HEK293 (cell line): ENCODE data around the gene PCDHB7.
"Not testable (repeated sequence)": the region's sequence is repeated elsewhere in the genome, so short reads cannot be mapped to it uniquely, and the experiment has no call there.

Experiments used
- CTCF ChIA-PET: fragments of 350-600 bp; formaldehyde crosslinking; extraction: SDS; loops from one replicate; lab custom pipeline; 2021; ENCODE audit warnings: antibody characterized with exemption; lab: Yijun Ruan, JAX
- POLR2A ChIA-PET: fragments of 300-600 bp; formaldehyde crosslinking; extraction: SDS; loops from one replicate; lab custom pipeline; 2020; ENCODE audit warnings: antibody characterized with exemption, inconsistent platforms; lab: Yijun Ruan, JAX
- H3K27ac ChIP-seq: fragments of 200-500 bp; sonication (Bioruptor generic); 2 replicates; pipeline ENCODE4 v1.5.1; 2014; ENCODE audit warnings: low read depth, low read length, control low read depth, inconsistent platforms; ENCODE audit errors: extremely low read depth
- H3K36me3 ChIP-seq, 2 experiments: fragments of 200-500 bp in 1 of 2; sonication (Bioruptor generic) in 1 of 2; 1 replicate in 1 of 2; 2 replicates in 1 of 2; pipeline ENCODE4 v1.5.1; 2014 to 2017; ENCODE audit warnings: inconsistent platforms in 2 of 2, low read length in 2 of 2; ENCODE audit not compliant: control insufficient read depth in 2 of 2, insufficient read depth in 1 of 2
- H3K4me1 ChIP-seq: fragments of 200-500 bp; sonication (Bioruptor generic); 2 replicates; pipeline ENCODE4 v1.5.1; 2014; ENCODE audit warnings: mild to moderate bottlenecking, low read length, inconsistent platforms; ENCODE audit not compliant: control insufficient read depth, insufficient read depth
- H3K4me3 ChIP-seq: 2 replicates; pipeline ENCODE4 v1.5.1; 2011; ENCODE audit warnings: low read depth, mild to moderate bottlenecking, control low read depth, low read length, moderate library complexity
- H3K9me3 ChIP-seq: fragments of 200-500 bp; sonication (Bioruptor generic); 2 replicates; pipeline ENCODE4 v1.5.1; 2014; ENCODE audit warnings: low read depth, low read length, inconsistent platforms; ENCODE audit not compliant: control insufficient read depth, insufficient read depth
- GLIS1 ChIP-seq: fragments of 450-650 bp; formaldehyde crosslinking; IDR thresholded peaks from 2 replicates; pipeline ENCODE4 v1.5.1; 2016; ENCODE audit warnings: missing biosample characterization, missing genetic modification characterization
- PRDM10 ChIP-seq: fragments of 450-650 bp; formaldehyde crosslinking; IDR thresholded peaks from 2 replicates; pipeline ENCODE4 v1.5.1; 2016; ENCODE audit warnings: missing biosample characterization, missing genetic modification characterization
- PRDM6 ChIP-seq: fragments of 450-650 bp; formaldehyde crosslinking; IDR thresholded peaks from 2 replicates; pipeline ENCODE4 v1.5.1; 2017; ENCODE audit warnings: missing biosample characterization, missing genetic modification characterization
- SALL2 ChIP-seq: fragments of 450-650 bp; formaldehyde crosslinking; IDR thresholded peaks from 2 replicates; pipeline ENCODE4 v1.5.0; 2017; ENCODE audit warnings: missing biosample characterization, mild to moderate bottlenecking, missing genetic modification characterization, borderline replicate concordance
- ZBTB17 ChIP-seq: fragments of 450-650 bp; formaldehyde crosslinking; IDR thresholded peaks from 2 replicates; pipeline ENCODE4 v1.5.1; 2016; ENCODE audit warnings: missing biosample characterization, missing genetic modification characterization
- ZNF148 ChIP-seq: fragments of 450-650 bp; formaldehyde crosslinking; IDR thresholded peaks from 2 replicates; pipeline ENCODE4 v1.5.0; 2017; ENCODE audit warnings: missing biosample characterization, missing genetic modification characterization, borderline replicate concordance
- ZNF335 ChIP-seq: fragments of 450-650 bp; formaldehyde crosslinking; conservative IDR thresholded peaks from 2 replicates; pipeline ENCODE4 v1.5.1; 2016; ENCODE audit warnings: missing biosample characterization, missing genetic modification characterization
- ZNF654 ChIP-seq: fragments of 450-650 bp; formaldehyde crosslinking; IDR thresholded peaks from 2 replicates; pipeline ENCODE4 v1.5.1; 2016; ENCODE audit warnings: low read depth, missing biosample characterization, missing genetic modification characterization
- ZNF660 ChIP-seq: fragments of 450-650 bp; IDR thresholded peaks from 2 replicates; pipeline ENCODE4 v1.5.1; 2018; ENCODE audit warnings: missing biosample characterization, mild to moderate bottlenecking, missing genetic modification characterization
- ZSCAN18 ChIP-seq: fragments of 450-650 bp; formaldehyde crosslinking; IDR thresholded peaks from 2 replicates; pipeline ENCODE4 v1.5.1; 2016; ENCODE audit warnings: missing biosample characterization, missing genetic modification characterization

The PCDHB7 gene

GRCh38 chr5:141213656-141214339 lies 41.4 kb downstream of the PCDHB7 start, which contains the start of gene PCDHB13:
TSS of gene PCDHB13 (plus strand) at chr5:141213919. CDS start at chr5:141214124, 205 bp downstream.
- H3K9me3 ChIP-seq, H3K36me3 ChIP-seq, H3K4me1 ChIP-seq, POLR2A ChIA-PET, H3K27ac ChIP-seq, H3K4me3 ChIP-seq: not testable (repeated sequence)
- CTCF ChIA-PET = interaction anchor here (0.7 to 1.7 kb wide), 8 partner anchors 18 to 357 kb away, joined by 3 to 6 read pairs (median 3); partner anchors contain the start of gene PCDHB16
- TF ChIP-seq ZNF660 (tag by site-specific recombination) (0 out of 2 replicates have a peak, but pooled peaks have one; percentile 22), ZNF654 (tag by site-specific recombination) (peak; percentile 64)

GRCh38 chr5:141214583-141214982 lies 42.1 kb downstream of the PCDHB7 start:
- H3K4me3 ChIP-seq, H3K4me1 ChIP-seq, H3K36me3 ChIP-seq, H3K27ac ChIP-seq, H3K9me3 ChIP-seq, POLR2A ChIA-PET: not testable (repeated sequence)
- CTCF ChIA-PET = interaction anchor here (0.8 to 1.1 kb wide), 2 partner anchors 9 to 32 kb away, joined by 3 read pairs; partner anchors contain the start of genes PCDHB14 and PCDHB16

GRCh38 chr5:141215504-141215903 lies 43.1 kb downstream of the PCDHB7 start:
- H3K4me3 ChIP-seq, H3K36me3 ChIP-seq, POLR2A ChIA-PET, H3K4me1 ChIP-seq, H3K27ac ChIP-seq, H3K9me3 ChIP-seq: not testable (repeated sequence)
- CTCF ChIA-PET = interaction anchor here (0.5 to 0.8 kb wide), 2 partner anchors 8 to 79 kb away, joined by 3 to 4 read pairs; partner anchors contain the start of gene PCDHB14

- H3K9me3 ChIP-seq, H3K4me3 ChIP-seq, CTCF ChIA-PET, H3K27ac ChIP-seq, H3K36me3 ChIP-seq, POLR2A ChIA-PET, H3K4me1 ChIP-seq: not testable (repeated sequence)
Measured at GRCh38 chr5:141216035-141216434, 43.6 kb downstream of the PCDHB7 start.

GRCh38 chr5:141223112-141223783 lies 50.8 kb downstream of the PCDHB7 start, which contains the start of gene PCDHB14:
TSS of gene PCDHB14 (plus strand) at chr5:141223343. CDS start at chr5:141223506, 163 bp downstream.
- peak within 1 kb of the TSS; percentile 4 for H3K4me3 ChIP-seq
- no peaks in the 10 kb centered on the region for H3K36me3 ChIP-seq
- TF ChIP-seq ZNF654 (tag by site-specific recombination) = peak; percentile 80
- TF ChIP-seq ZSCAN18 (tag by site-specific recombination) = no peak
- TF ChIP-seq ZBTB17 (tag by site-specific recombination) = peak; percentile 79
- no peak for TF ChIP-seq PRDM6 (tag by site-specific recombination)
- TF ChIP-seq ZNF335 (tag by site-specific recombination) = peak; percentile 52
- no peak for TF ChIP-seq PRDM10 (tag by site-specific recombination)
- TF ChIP-seq ZNF660 (tag by site-specific recombination) = 0 out of 2 replicates have a peak, but pooled peaks have one; percentile 34
- no peak for TF ChIP-seq SALL2
- TF ChIP-seq ZNF148 (tag by site-specific recombination) = no peak
- TF ChIP-seq GLIS1 = peak; percentile 43
- CTCF ChIA-PET = interaction anchor here (0.5 to 3.0 kb wide), 24 partner anchors 8 to 344 kb away, joined by 3 to 20 read pairs (median 4); partner anchors contain the start of genes PCDHB10, PCDHB11, PCDHB16 and PCDHGA11
- H3K4me1 ChIP-seq = no peaks in the 10 kb centered on the region; the same call in 1 of the 2 replicates
- POLR2A ChIA-PET = no interaction called here
- no peak within 1 kb of the TSS for H3K27ac ChIP-seq
- H3K9me3 ChIP-seq = no peaks in the 10 kb centered on the region
